ENCODE results near the gene PABPC3. TPM values are rescaled to one million over a fixed set of nuclear protein-coding genes. Genes with fewer than 3 reads are reported as not detected.

The PABPC3 gene
- total RNA-seq = under 0.01 and 0.21 TPM in 2 replicates

DNA sequence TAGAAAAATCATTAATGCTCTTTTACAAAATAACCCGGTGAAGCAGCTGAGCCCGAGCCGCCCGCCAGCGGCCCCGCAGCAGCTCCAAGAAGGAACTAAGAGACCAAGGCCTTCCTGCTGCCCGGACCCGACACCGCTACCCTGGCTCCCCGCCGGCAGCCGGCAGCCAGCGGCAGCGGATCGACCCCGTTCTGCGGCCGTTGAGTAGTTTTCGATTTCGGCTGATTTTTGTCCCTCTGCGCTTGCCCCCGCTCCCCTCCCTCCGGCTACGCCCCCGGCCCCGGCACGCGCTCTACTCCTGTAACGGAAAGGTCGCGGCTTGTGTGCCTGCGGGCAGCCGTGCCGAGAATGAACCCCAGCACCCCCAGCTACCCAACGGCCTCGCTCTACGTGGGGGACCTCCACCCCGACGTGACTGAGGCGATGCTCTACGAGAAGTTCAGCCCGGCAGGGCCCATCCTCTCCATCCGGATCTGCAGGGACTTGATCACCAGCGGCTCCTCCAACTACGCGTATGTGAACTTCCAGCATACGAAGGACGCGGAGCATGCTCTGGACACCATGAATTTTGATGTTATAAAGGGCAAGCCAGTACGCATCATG is at the start of gene PABPC3:
TSS of gene PABPC3 (plus strand) at position 286 of the 603 bp plus-strand sequence. CDS start at position 349, 63 bp downstream.

Other genes starting within 250 kb of the PABPC3 start
- not detected in 2 replicates for gene AMER2, start 76.2 kb downstream of the PABPC3 start, total RNA-seq
- gene MTMR6, start 191.4 kb downstream of the PABPC3 start, total RNA-seq = 25.4 and 31.4 TPM in 2 replicates
- gene NUP58, start 205.5 kb downstream of the PABPC3 start, total RNA-seq = 109 and 191 TPM in 2 replicates

Data from nasal cavity respiratory epithelium epithelial cell of viscerocranial mucosa (primary cell).